Nephron (organoid): Measurements from ENCODE around the gene NTNG1.

Source experiments
- H3K27ac Mint-ChIP-seq, 3 experiments: 2 replicates each; pipeline ENCODE4 v1.8.0; 2020; ENCODE audit warnings: mixed read lengths in 3 of 3, mild to moderate bottlenecking in 2 of 3, moderate library complexity in 1 of 3
- H3K27me3 Mint-ChIP-seq: 2 replicates; pipeline ENCODE4 v1.8.0; 2021; ENCODE audit warnings: low read depth, mild to moderate bottlenecking, moderate library complexity, mixed read lengths
- H3K36me3 Mint-ChIP-seq: 2 replicates; pipeline ENCODE4 v1.8.0; 2020; ENCODE audit warnings: low read depth, mixed read lengths
- H3K4me1 Mint-ChIP-seq: 2 replicates; pipeline ENCODE4 v1.8.0; 2020; ENCODE audit warnings: mixed read lengths
- H3K4me3 Mint-ChIP-seq, 3 experiments: 2 replicates each; pipeline ENCODE4 v1.8.0; 2020; ENCODE audit warnings: mild to moderate bottlenecking in 3 of 3, mixed read lengths in 3 of 3, moderate library complexity in 2 of 3
- H3K9me3 Mint-ChIP-seq: 2 replicates; pipeline ENCODE4 v1.8.0; 2020; ENCODE audit warnings: mixed read lengths
- CTCF ChIP-seq, 3 experiments: fragments of 200-600 bp; sonication (generic); IDR thresholded peaks; one replicate each; pipeline ENCODE4 v1.5.0; 2021; ENCODE audit warnings: antibody characterized with exemption in 3 of 3; ENCODE audit not compliant: unreplicated experiment in 3 of 3

The NTNG1 gene

GRCh38 chr1:107442551-107442950, 301.7 kb downstream of the NTNG1 start:
- no peak for TF ChIP-seq CTCF (IDR thresholded peaks at IDR 0.05; ENCODE audit: unreplicated experiment in 3 of 3)
- Mint-ChIP-seq H3K27ac (peak overlapping the region in 1 of 3 experiments; percentile 39), H3K4me1 (peaks cover 32% of the 10 kb centered on the region)

GRCh38 chr1:107443027-107443426, 302.2 kb downstream of the NTNG1 start:
- no peaks in the 10 kb centered on the region for H3K36me3 Mint-ChIP-seq
- H3K4me3 Mint-ChIP-seq: no peak overlapping the region
- H3K27ac Mint-ChIP-seq: peak overlapping the region in 1 of 3 experiments; percentile 39
- TF ChIP-seq CTCF (IDR thresholded peaks at IDR 0.05; ENCODE audit: unreplicated experiment in 3 of 3): no peak
- peaks cover 32% of the 10 kb centered on the region for H3K4me1 Mint-ChIP-seq
- peaks cover 4% of the 10 kb centered on the region for H3K27me3 Mint-ChIP-seq
- peaks cover 2% of the 10 kb centered on the region for H3K9me3 Mint-ChIP-seq

More at GRCh38 chr1:107442551-107442950, 301.7 kb downstream of the NTNG1 start:
- Mint-ChIP-seq H3K27me3 (peaks cover 5% of the 10 kb centered on the region), H3K36me3 (no peaks in the 10 kb centered on the region), H3K9me3 (peaks cover 2% of the 10 kb centered on the region), H3K4me3 (no peak overlapping the region)

- Mint-ChIP-seq H3K4me1 (peaks cover 32% of the 10 kb centered on the region), H3K9me3 (peaks cover 2% of the 10 kb centered on the region), H3K36me3 (no peaks in the 10 kb centered on the region), H3K27me3 (no peaks in the 10 kb centered on the region), H3K27ac (peak overlapping the region in 1 of 3 experiments; percentile 39), H3K4me3 (no peak overlapping the region)
- TF ChIP-seq CTCF (IDR thresholded peaks at IDR 0.05; ENCODE audit: unreplicated experiment in 3 of 3): no peak
Measured at GRCh38 chr1:107443860-107444259, 303.0 kb downstream of the NTNG1 start.

- Mint-ChIP-seq H3K27ac (no peak overlapping the region), H3K4me3 (no peak overlapping the region), H3K9me3 (peaks cover 2% of the 10 kb centered on the region), H3K27me3 (no peaks in the 10 kb centered on the region), H3K36me3 (no peaks in the 10 kb centered on the region), H3K4me1 (peaks cover 32% of the 10 kb centered on the region)
- TF ChIP-seq CTCF (IDR thresholded peaks at IDR 0.05; ENCODE audit: unreplicated experiment in 3 of 3): no peak
Measured at GRCh38 chr1:107444302-107444701, 303.5 kb downstream of the NTNG1 start.

- Mint-ChIP-seq H3K9me3 (no peaks in the 10 kb centered on the region), H3K27ac (no peak overlapping the region), H3K4me3 (no peak overlapping the region), H3K27me3 (no peaks in the 10 kb centered on the region), H3K4me1 (peaks cover 17% of the 10 kb centered on the region), H3K36me3 (no peaks in the 10 kb centered on the region)
- TF ChIP-seq CTCF (IDR thresholded peaks at IDR 0.05; ENCODE audit: unreplicated experiment in 3 of 3): no peak
Measured at GRCh38 chr1:107449326-107449725, 308.5 kb downstream of the NTNG1 start.

- H3K4me1 Mint-ChIP-seq: peaks cover 12% of the 10 kb centered on the region
- H3K27ac Mint-ChIP-seq: peak overlapping the region; percentile 1 to 34 (median 2)
Measured at GRCh38 chr1:107450899-107451664, 310.2 kb downstream of the NTNG1 start.

More at GRCh38 chr1:107450899-107451664, 310.2 kb downstream of the NTNG1 start:
- Mint-ChIP-seq H3K27me3 (peaks cover 3% of the 10 kb centered on the region), H3K36me3 (no peaks in the 10 kb centered on the region), H3K4me3 (peak overlapping the region in 1 of 3 experiments; percentile 1), H3K9me3 (no peaks in the 10 kb centered on the region)
- no peak for TF ChIP-seq CTCF (IDR thresholded peaks at IDR 0.05; ENCODE audit: unreplicated experiment in 3 of 3)
